ENCODE measurements around the gene SULT4A1.

The SULT4A1 gene

GRCh38 chr22:43802897-43803495, 59.3 kb downstream of the SULT4A1 start:
- DNase-seq (ENCODE audit: low read depth), result no peak

DNA sequence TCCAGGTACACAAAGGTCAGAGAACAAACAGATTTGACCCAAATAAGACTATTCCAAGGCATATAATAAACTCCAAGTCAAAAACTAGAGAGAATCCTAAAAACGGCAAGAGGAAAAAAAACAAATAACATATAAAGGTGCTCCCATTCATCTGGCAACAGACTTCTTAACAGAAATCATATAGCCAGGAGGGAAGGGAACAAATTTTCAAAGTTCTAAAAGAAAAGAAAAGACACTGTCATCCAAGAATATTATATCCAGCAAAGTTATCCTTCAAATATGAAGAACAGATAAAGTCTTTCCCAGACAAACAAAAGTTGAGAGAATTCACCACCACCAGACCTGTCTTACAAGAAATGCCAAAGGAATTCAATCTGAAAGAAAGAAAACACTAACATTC, 61.3 kb downstream of the SULT4A1 start:
- no peak for DNase-seq (ENCODE audit: low read depth)

DNA sequence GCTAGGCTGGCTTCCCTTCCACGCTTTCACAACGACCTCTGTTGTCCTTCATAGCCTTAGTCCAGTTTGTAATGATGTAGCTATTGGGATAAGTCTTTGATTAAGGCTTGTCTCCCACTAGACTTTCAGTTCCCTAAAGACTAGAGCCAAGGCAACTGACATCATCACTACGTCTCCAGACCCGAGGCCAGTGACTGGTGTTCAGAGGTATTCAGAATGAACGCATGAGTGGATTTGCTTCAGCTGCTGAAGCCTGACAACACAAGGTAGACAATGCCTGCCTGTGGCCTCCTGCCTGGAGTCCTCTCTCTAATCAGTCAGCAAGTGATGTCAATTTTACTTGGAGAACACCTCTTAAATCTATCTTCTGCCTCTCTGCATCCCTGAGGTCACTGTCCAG, 63.8 kb downstream of the SULT4A1 start:
- no peak for DNase-seq (ENCODE audit: low read depth)

DNA sequence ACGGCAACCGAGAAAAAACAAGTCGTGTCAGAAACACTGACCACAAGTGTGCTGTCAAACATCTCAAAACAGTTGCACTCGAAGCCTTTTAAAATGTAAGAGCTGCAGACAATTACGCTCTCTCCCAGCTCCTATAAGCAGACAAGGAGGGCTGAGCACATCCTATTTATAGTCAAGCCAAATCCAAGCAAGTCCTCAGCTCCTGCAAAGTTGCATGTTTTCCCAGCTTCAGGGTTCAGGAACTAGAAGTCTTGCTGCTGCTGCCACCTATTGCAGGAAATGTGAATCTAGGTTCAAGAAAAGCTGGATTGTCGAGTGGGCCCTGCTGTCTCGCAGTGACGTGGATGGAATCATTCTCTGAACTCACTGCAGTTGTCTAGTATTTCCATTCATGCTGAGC, 65.7 kb downstream of the SULT4A1 start:
- DNase-seq (ENCODE audit: low read depth), result no peak

DNA sequence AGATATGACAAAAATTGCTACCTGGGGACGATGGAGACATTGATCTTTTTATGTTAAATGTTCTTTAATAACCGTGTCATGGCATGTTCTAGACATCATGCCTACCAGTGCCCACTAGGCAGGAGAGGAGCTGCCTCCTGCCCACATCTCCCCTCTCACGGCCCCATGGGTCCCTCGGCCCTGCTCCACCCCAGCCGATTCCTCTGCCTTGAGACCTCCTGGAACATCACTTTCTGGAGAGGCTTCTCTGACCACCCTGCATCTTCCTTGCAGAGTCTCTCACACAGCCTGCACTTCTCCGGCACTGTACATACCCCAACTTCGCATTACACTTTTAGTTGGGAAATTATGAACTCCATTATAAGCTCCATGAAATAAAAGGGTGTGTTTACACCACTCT, 67.0 kb downstream of the SULT4A1 start:
- no peak for DNase-seq (ENCODE audit: low read depth)

GRCh38 chr22:43792905-43793304, 69.4 kb downstream of the SULT4A1 start:
- no peak for DNase-seq (ENCODE audit: low read depth)

GRCh38 chr22:43789452-43789851, 72.9 kb downstream of the SULT4A1 start:
- no peak for DNase-seq (ENCODE audit: low read depth)

- DNase-seq (ENCODE audit: low read depth), result no peak
These were observed 78.5 kb downstream of the SULT4A1 start for GRCh38 chr22:43783777-43784176.

DNA sequence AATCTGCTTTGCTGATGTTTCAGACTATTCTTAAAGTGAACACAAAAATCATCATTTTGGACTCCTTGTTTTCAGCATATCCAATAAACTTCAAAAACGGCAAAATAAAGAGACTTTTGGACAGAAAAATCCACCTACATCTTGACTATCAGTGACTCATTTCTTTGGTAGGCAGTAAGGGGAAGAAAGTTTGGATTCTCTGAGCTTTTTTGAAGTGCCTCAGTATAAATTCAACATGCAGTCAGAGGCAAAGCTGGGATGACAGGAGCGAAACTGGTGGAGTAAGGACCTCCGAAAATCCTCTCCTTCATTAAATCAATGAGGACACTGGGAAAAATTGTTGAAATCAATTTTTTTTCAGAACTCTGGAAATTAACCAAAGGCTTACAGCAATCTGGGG, 79.9 kb downstream of the SULT4A1 start:
- no peak for DNase-seq (ENCODE audit: low read depth)

DNA sequence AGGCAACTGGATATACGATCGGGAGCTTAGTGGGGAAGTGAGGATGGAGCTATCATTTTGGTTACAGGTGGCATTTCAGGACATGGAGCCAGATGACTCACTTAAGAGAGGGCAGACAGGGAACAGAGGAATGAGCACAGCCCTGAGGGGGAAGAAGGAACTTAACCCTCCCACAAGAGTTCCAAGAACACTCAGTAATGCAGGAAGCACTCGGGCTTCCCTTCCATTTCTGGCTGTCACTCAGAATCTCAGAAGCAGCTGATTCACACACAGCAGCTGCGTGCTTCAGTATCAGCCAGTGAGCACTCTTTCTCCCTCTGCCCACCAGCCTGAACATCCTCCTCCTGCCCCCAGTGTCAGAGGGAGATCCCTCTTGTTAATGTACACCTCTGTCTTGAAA, 85.0 kb downstream of the SULT4A1 start:
- no peak for DNase-seq (ENCODE audit: low read depth)

DNA sequence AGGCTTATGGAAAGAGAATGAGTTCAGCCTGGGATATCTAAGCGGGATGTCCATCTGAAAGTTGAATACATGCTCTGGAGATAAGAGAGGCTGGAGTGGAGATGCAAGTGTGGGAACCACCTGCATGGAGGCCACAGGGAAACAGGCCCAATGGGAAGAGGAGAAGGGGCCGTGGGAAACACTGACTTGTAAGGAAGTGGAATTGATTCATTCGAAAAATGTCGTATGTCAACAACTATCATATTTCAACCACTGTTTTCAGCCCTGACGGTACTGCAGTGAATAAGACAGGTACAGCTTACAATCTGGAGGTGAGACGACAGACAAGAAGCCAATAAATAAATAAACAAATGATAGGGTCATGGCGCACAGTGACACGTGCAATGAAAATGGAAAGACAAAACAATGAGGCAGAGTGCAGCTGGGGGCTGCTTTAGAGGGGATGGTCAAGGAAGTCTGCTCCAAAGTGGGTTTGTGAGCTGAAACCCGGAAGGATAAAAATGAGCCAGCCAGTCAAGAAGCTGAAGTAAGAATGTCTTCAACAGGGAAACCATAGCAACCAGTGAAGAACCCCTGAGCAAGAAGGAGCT, 86.1 kb downstream of the SULT4A1 start:
- DNase-seq (ENCODE audit: low read depth), result no peak
